ENCODE measurements around the gene POPDC3. TPM values are rescaled to one million over a fixed set of nuclear protein-coding genes. Genes with fewer than 3 reads are reported as not detected.

Gene POPDC3
- total and polyA plus RNA-seq, 10 of the 15 experiments (the other 5 are each of a cell fraction or from before 2014, with no cell fraction given): 1.6 TPM; not detected in 9

DNA sequence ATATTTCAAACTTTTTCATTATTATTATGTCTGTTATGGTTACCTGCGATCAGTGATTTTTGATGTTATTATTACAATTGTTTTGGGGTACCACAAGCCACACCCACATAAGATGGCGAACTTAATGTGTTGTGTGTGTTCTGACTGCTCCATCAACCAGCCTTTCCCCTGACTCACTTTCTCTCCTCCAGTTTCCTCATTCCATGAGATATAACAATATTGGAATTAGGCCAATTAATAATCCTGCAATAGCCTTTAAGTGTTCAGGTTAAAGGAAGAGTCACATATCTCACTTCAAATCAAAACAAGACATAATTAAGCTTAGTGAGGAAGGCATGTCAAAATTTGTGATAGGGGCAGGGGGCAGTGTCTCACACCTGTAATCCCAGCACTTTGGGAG is 16.3 kb upstream of the POPDC3 start (continued):
- TF ChIP-seq ZNF687 (IDR thresholded peaks at IDR 0.05) (no peak), CHD1 (IDR thresholded peaks at IDR 0.05; ENCODE audit: low read depth, low read length) (no peak)
- TF ChIP-seq, protein P1, sequence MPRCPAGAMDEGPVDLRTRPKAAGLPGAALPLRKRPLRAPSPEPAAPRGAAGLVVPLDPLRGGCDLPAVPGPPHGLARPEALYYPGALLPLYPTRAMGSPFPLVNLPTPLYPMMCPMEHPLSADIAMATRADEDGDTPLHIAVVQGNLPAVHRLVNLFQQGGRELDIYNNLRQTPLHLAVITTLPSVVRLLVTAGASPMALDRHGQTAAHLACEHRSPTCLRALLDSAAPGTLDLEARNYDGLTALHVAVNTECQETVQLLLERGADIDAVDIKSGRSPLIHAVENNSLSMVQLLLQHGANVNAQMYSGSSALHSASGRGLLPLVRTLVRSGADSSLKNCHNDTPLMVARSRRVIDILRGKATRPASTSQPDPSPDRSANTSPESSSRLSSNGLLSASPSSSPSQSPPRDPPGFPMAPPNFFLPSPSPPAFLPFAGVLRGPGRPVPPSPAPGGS (IDR thresholded peaks at IDR 0.05; ENCODE audit: borderline replicate concordance, insufficient read depth, low read depth, low read length, poor library complexity, severe bottlenecking): no peak

- no peak overlapping the region for H3K9ac ChIP-seq (ENCODE audit: control insufficient read depth, insufficient read depth, low read length)
- H3K4me2 ChIP-seq (ENCODE audit: control insufficient read depth, insufficient read depth): no peak overlapping the region
- SMC1A ChIA-PET (ENCODE audit: uncharacterized antibody, unreplicated experiment): interaction anchor here (1.0 kb wide), 1 partner anchor 238 kb away, joined by 3 read pairs; no protein-coding TSS in a partner anchor
- no peak overlapping the region for H2AFZ ChIP-seq (ENCODE audit: control insufficient read depth, low read depth, low read length)
- TF ChIP-seq PML (IDR thresholded peaks at IDR 0.05; ENCODE audit: low read length): no peak
- TF ChIP-seq E4F1 (IDR thresholded peaks at IDR 0.05; ENCODE audit: borderline replicate concordance, partially characterized antibody): no peak
- no peak for TF ChIP-seq MTA2 (IDR thresholded peaks at IDR 0.05; ENCODE audit: low read depth)
- TF ChIP-seq ZNF207 (IDR thresholded peaks at IDR 0.05; ENCODE audit: borderline replicate concordance): no peak
- intact Hi-C loops (cut with micrococcal nuclease; ENCODE audit: unreplicated experiment): no loop called here
- RAD21 ChIA-PET (ENCODE audit: unreplicated experiment): no interaction called here
- no peak for DNase-seq (ENCODE audit: low read depth, low spot score)
- BruUV-seq (replicated peaks): no TSS peak
- POLR2A ChIA-PET: no interaction called here
- WGBS (ENCODE audit: insufficient coverage, insufficient replicate concordance, low lambda C conversion rate, missing lambda C conversion rate): 10% methylated on average over 3 of the region's 3 CpGs
- in situ Hi-C loops (cut with MboI): no loop called here
- H4K20me1 ChIP-seq (ENCODE audit: control insufficient read depth, insufficient read depth): no peaks in the 10 kb centered on the region
- FAIRE-seq: no peak
- no peak overlapping the region for H3K27ac ChIP-seq (ENCODE audit: control insufficient read depth, insufficient read depth)
- ATAC-seq: no peak
- CTCF ChIA-PET: interaction anchor here (1.0 kb wide), 1 partner anchor 107 kb away, joined by 3 read pairs; no protein-coding TSS in a partner anchor
- H3K4me3 ChIP-seq: no peak overlapping the region
- no peaks in the 10 kb centered on the region; the same call in 2 of the 3 replicates for H3K9me3 ChIP-seq (replicated peaks; ENCODE audit: control insufficient read depth, insufficient read depth, low read length)
- H3K4me1 ChIP-seq (ENCODE audit: control insufficient read depth, insufficient read depth, low read length): no peaks in the 10 kb centered on the region
- H3K36me3 ChIP-seq (ENCODE audit: control insufficient read depth in 2 of 2, insufficient read depth in 2 of 2, low read length in 1 of 2): no peaks in the 10 kb centered on the region
- no peaks in the 10 kb centered on the region for H3K79me2 ChIP-seq (ENCODE audit: control insufficient read depth, insufficient read depth, low read length)
- no peaks in the 10 kb centered on the region for H3K27me3 ChIP-seq (replicated peaks in 1 of 2; ENCODE audit: control insufficient read depth in 2 of 2, insufficient read depth in 2 of 2, low read length in 1 of 2)
Measured at GRCh38 chr6:105194591-105194990, 14.8 kb upstream of the POPDC3 start.

Measured in GM12878 (cell line).